Measurements from ENCODE around the gene SPEN.

DNA sequence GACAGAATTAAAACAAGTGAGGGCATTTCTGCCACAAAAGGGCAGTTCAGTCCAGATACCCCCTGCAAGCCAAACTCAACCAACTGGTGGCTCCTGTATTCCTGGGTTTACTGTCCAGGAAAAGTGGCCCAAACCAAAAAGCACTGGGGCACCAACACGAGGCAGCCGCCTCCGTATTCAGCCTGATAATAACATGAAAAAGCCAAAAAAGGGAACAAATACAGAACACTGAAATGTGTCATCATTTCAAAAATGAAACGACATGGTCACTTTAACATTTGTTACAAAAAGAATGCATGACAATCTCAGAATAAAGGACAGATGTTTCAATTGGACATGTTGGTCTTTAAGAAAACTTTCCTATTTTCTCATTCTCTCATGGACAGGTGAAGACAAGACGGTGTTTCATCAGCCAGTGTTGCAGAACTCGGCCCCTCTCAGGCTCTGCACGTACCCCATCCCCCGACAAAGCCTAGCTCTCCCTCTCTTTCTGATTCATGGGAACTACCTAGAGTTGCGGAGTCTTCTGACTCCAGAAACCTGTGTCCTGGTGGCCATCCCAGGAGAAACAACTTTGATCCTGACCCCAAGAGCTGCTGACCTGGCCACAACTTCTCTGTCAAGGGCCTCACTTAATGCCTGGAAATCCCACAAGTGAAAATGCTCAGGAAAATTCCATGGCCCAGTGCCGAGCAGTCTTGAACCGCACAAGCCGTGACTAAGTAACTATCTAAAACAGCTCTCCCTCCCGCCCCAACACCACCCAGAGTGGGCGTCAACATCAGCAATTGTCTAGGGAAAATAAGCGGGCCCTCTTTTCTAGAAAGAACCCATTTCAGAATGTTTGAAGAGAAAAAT, 101.3 kb downstream of the SPEN start:
- TF ChIP-seq, protein P1, sequence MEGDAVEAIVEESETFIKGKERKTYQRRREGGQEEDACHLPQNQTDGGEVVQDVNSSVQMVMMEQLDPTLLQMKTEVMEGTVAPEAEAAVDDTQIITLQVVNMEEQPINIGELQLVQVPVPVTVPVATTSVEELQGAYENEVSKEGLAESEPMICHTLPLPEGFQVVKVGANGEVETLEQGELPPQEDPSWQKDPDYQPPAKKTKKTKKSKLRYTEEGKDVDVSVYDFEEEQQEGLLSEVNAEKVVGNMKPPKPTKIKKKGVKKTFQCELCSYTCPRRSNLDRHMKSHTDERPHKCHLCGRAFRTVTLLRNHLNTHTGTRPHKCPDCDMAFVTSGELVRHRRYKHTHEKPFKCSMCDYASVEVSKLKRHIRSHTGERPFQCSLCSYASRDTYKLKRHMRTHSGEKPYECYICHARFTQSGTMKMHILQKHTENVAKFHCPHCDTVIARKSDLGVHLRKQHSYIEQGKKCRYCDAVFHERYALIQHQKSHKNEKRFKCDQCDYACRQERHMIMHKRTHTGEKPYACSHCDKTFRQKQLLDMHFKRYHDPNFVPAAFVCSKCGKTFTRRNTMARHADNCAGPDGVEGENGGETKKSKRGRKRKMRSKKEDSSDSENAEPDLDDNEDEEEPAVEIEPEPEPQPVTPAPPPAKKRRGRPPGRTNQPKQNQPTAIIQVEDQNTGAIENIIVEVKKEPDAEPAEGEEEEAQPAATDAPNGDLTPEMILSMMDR (optimal IDR thresholded peaks at IDR 0.05 in 1 of 3, IDR thresholded peaks at IDR 0.05 in 1 of 3, conservative IDR thresholded peaks at IDR 0.05 in 1 of 3; ENCODE audit: extremely low read depth in 1 of 3, insufficient read depth in 2 of 3, low read length in 3 of 3), result no peak
- TF ChIP-seq EZH2 (IDR thresholded peaks at IDR 0.05; ENCODE audit: low read length), result no peak

All from keratinocyte (primary cell).